ENCODE results near the gene CHMP6. TPM values are rescaled to one million over a fixed set of nuclear protein-coding genes. Genes with fewer than 3 reads are reported as not detected.

The CHMP6 gene
- total RNA-seq, 1 experiment from 2014 or later: 15.0 TPM

GRCh38 chr17:80942423-80943345 is 49.0 kb upstream of the CHMP6 start (continued):
- no peak for TF ChIP-seq ZNF317 (CRISPR knock-in tag; IDR thresholded peaks at IDR 0.05; ENCODE audit: borderline replicate concordance, low read depth)

- Mint-ChIP-seq H3K27me3 (ENCODE audit: low read depth) (no peaks in the 10 kb centered on the region), H3K9me3 (peaks cover 8% of the 10 kb centered on the region), H3K4me1 (no peaks in the 10 kb centered on the region), H3K36me3 (peaks cover 17% of the 10 kb centered on the region), H3K4me3 (no peak overlapping the region), H3K27ac (peak overlapping the region; percentile 63; the same call in 1 of the 2 replicates)
- ATAC-seq (no peak), DNase-seq (ENCODE audit: low spot score) (peak; percentile 6)
- ChIA-PET POLR2A (no interaction called here), CTCF (interaction anchor here (1.8 kb wide), 1 partner anchor 44 kb away, joined by 5 read pairs; no protein-coding TSS in a partner anchor)
- TF ChIP-seq CREM (CRISPR knock-in tag; IDR thresholded peaks at IDR 0.05) (no peak), NR3C1 (CRISPR knock-in tag; conservative IDR thresholded peaks at IDR 0.05; ENCODE audit: low read depth) (no peak), CDX4 (CRISPR knock-in tag; IDR thresholded peaks at IDR 0.05; ENCODE audit: borderline replicate concordance) (no peak), ZBTB43 (CRISPR knock-in tag; IDR thresholded peaks at IDR 0.05) (no peak), SMAD3 (CRISPR knock-in tag; IDR thresholded peaks at IDR 0.05; ENCODE audit: borderline replicate concordance) (no peak), SOX15 (CRISPR knock-in tag; IDR thresholded peaks at IDR 0.05) (no peak), NR1H2 (CRISPR knock-in tag; IDR thresholded peaks at IDR 0.05) (no peak), ZNF532 (CRISPR knock-in tag; IDR thresholded peaks at IDR 0.05; ENCODE audit: borderline replicate concordance) (no peak), PREB (CRISPR knock-in tag; IDR thresholded peaks at IDR 0.05; ENCODE audit: borderline replicate concordance) (no peak), CBFB (CRISPR knock-in tag; IDR thresholded peaks at IDR 0.05; ENCODE audit: low read depth) (no peak), FOXP1 (CRISPR knock-in tag; IDR thresholded peaks at IDR 0.05; ENCODE audit: borderline replicate concordance) (no peak), EMX1 (CRISPR knock-in tag; IDR thresholded peaks at IDR 0.05) (no peak), ZNF121 (CRISPR knock-in tag; IDR thresholded peaks at IDR 0.05) (no peak)
Measured at GRCh38 chr17:80943346-80944145, 48.1 kb upstream of the CHMP6 start.

All from WTC11 (cell line).